ENCODE data around the gene PGPEP1. TPM values are rescaled to one million over a fixed set of nuclear protein-coding genes. Genes with fewer than 3 reads are reported as not detected.
"Not testable (repeated sequence)": the region's sequence is repeated elsewhere in the genome, so short reads cannot be mapped to it uniquely, and the experiment has no call there.

PGPEP1 gene
- polyA plus RNA-seq, 4 donors: 29.1 to 77.9 (median 38.6) TPM

DNA sequence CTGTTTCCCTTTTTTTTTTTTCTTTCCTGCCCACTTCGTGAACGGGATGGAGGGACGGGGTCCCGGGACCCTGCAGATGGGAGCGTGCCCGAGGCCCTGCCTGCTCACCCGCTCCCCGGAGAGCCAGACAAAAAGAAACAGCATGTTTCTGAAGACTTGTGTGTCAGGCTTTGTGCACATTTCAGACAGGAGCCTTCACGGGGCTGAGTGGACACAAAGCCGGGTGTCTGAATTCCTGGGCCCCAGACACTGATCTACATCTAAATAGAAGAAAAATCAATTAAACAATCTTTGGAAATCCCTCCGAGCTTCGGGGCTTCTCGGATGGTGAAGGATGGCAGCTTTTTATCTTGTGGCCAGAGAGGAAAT, 4.2 kb downstream of the PGPEP1 start:
- Histone ChIP-seq H3K27ac (ENCODE audit: low read depth in 1 of 3, low read length in 2 of 3) (no peak overlapping the region), H3K27me3 (ENCODE audit: control insufficient read depth in 3 of 3, insufficient read depth in 3 of 3, low read length in 3 of 3) (no peaks in the 10 kb centered on the region), H3K4me1 (ENCODE audit: control insufficient read depth in 3 of 3, insufficient read depth in 2 of 3, low read depth in 1 of 3, low read length in 2 of 3) (peaks cover 0 to 23% (median 0%) of the 10 kb centered on the region in 3 donors), H3K36me3 (ENCODE audit: control insufficient read depth in 3 of 3, insufficient read depth in 2 of 3, low read depth in 1 of 3, low read length in 3 of 3) (peaks cover 4 to 75% (median 7%) of the 10 kb centered on the region in 3 donors), H3K4me3 (ENCODE audit: low read depth in 1 of 3, low read length in 3 of 3) (no peak overlapping the region), H3K9me3 (ENCODE audit: control insufficient read depth in 2 of 2, insufficient read depth in 1 of 2, low read depth in 1 of 2, low read length in 1 of 2) (no peaks in the 10 kb centered on the region)
- 64 to 78% (median 72%) methylated on average over 13 of the region's 13 CpGs for WGBS, 3 donors
- DNase-seq (no peak), FAIRE-seq (no peak)

DNA sequence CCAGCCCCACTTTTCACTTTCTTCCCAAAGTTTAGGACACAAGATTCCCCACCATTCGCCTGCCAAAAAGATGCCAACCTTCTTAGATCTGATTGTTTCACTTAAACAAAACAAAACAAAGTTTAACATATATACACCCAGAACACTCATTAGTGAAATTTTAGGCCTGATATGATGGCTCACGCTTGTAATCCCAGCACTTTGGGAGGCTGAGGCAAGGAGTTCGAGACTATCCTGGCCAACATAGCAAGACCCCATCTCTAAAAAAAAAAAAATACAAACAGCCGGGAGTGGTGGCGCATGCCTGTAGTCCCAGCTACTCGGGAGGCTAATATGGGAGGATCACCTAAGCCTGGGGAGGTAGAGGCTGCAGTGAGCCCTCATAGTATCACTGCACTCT, 4.9 kb downstream of the PGPEP1 start:
- Histone ChIP-seq H3K27ac (ENCODE audit: low read depth in 1 of 3, low read length in 2 of 3) (no peak overlapping the region), H3K4me1 (ENCODE audit: control insufficient read depth in 3 of 3, insufficient read depth in 2 of 3, low read depth in 1 of 3, low read length in 2 of 3) (peaks cover 0 to 16% (median 0%) of the 10 kb centered on the region in 3 donors), H3K36me3 (ENCODE audit: control insufficient read depth in 3 of 3, insufficient read depth in 2 of 3, low read depth in 1 of 3, low read length in 3 of 3) (peaks cover 4 to 81% (median 7%) of the 10 kb centered on the region in 3 donors), H3K27me3 (ENCODE audit: control insufficient read depth in 3 of 3, insufficient read depth in 3 of 3, low read length in 3 of 3) (no peaks in the 10 kb centered on the region), H3K9me3 (ENCODE audit: control insufficient read depth in 2 of 2, insufficient read depth in 1 of 2, low read depth in 1 of 2, low read length in 1 of 2) (no peaks in the 10 kb centered on the region), H3K4me3 (ENCODE audit: low read depth in 1 of 3, low read length in 3 of 3) (no peak overlapping the region)
- DNase-seq (no peak), FAIRE-seq (no peak)
- 93 to 95% (median 94%) methylated on average over 6 of the region's 6 CpGs for WGBS, 3 donors

DNA sequence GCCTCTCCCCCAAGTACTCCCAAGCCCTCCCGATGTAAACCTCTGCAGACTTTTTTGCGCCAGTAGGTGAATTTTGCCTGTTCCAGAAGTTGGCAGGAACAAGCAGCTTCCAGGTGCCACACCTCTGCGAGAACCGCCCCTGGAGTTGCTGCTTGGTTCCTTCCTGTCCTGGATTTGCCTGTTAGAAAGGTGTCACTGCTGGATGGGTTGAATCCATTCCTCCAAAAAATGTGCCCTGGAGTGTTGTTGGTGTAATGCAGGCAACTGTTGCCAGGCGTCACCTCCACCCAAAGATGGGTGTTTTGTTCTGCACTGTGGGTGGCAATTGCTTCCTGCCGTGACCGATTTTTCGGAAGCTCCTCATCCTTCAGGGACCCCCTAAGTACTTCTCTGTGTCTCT, 5.7 kb downstream of the PGPEP1 start:
- no peaks in the 10 kb centered on the region for H3K27me3 ChIP-seq (ENCODE audit: control insufficient read depth in 3 of 3, insufficient read depth in 3 of 3, low read length in 3 of 3)
- H3K9me3 ChIP-seq (ENCODE audit: control insufficient read depth in 2 of 2, insufficient read depth in 1 of 2, low read depth in 1 of 2, low read length in 1 of 2): no peaks in the 10 kb centered on the region
- no peak for DNase-seq
- H3K27ac ChIP-seq (ENCODE audit: low read depth in 1 of 3, low read length in 2 of 3): no peak overlapping the region
- peaks cover 0 to 16% (median 0%) of the 10 kb centered on the region in 3 donors for H3K4me1 ChIP-seq (ENCODE audit: control insufficient read depth in 3 of 3, insufficient read depth in 2 of 3, low read depth in 1 of 3, low read length in 2 of 3)
- no peak for FAIRE-seq
- WGBS, 3 donors: 60 to 70% (median 69%) methylated on average over 8 of the region's 8 CpGs
- peaks cover 4 to 89% (median 7%) of the 10 kb centered on the region in 3 donors for H3K36me3 ChIP-seq (ENCODE audit: control insufficient read depth in 3 of 3, insufficient read depth in 2 of 3, low read depth in 1 of 3, low read length in 3 of 3)
- H3K4me3 ChIP-seq (ENCODE audit: low read depth in 1 of 3, low read length in 3 of 3): no peak overlapping the region

DNA sequence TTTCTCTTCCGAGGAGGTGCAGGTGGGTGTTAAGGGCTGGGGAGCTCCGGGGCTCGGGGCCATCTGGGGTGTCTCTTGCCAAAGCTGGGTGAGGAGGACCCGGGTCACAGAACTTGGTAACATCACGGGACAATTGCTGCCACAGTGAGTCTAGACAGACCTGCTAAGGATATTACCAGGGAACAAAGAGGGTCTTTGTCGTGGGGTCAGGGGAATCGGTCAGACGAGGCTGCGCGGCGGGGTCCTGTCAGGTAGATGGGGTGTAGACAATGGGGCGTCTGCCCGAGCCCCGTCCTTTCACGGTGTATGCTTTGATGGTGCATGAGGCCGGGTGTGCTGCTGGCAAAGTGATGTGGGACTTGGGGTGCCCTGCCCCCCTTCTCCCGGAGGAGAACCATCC, 7.8 kb downstream of the PGPEP1 start:
- Histone ChIP-seq H3K36me3 (ENCODE audit: control insufficient read depth in 3 of 3, insufficient read depth in 2 of 3, low read depth in 1 of 3, low read length in 3 of 3) (peaks cover 4 to 87% (median 7%) of the 10 kb centered on the region in 3 donors), H3K4me1 (ENCODE audit: control insufficient read depth in 3 of 3, insufficient read depth in 2 of 3, low read depth in 1 of 3, low read length in 2 of 3) (peaks cover 0 to 3% (median 0%) of the 10 kb centered on the region in 3 donors), H3K9me3 (ENCODE audit: control insufficient read depth in 2 of 2, insufficient read depth in 1 of 2, low read depth in 1 of 2, low read length in 1 of 2) (no peaks in the 10 kb centered on the region), H3K27ac (ENCODE audit: low read depth in 1 of 3, low read length in 2 of 3) (no peak overlapping the region), H3K27me3 (ENCODE audit: control insufficient read depth in 3 of 3, insufficient read depth in 3 of 3, low read length in 3 of 3) (no peaks in the 10 kb centered on the region), H3K4me3 (ENCODE audit: low read depth in 1 of 3, low read length in 3 of 3) (no peak overlapping the region)
- WGBS, 3 donors: 88 to 95% (median 91%) methylated on average over 17 of the region's 17 CpGs
- FAIRE-seq (no peak), DNase-seq (no peak)

DNA sequence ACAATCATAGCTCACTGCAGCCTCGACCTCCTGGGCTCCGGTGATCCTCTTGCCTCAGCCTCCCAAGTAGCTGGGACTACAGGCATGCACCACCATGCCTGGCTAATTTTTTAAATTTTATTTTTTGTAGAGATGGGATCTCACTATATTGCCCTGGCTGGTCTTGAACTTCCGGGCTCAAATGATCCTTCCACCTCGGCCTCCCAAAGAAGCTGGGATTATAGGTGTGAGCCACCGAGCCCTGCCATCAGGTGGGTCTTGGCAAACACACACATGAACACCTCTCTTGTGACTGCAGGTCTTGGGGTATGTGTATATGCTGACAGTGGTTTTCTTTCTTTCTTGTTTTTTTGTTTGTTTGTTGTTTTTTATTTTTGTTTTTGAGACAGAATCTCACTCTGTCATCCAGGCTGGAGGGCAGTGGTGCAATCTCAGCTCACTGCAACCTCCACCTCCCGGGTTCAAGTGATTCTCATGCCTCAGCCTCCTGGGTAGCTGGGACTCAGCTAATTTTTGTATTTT, 8.5 kb downstream of the PGPEP1 start:
- H3K27ac ChIP-seq (ENCODE audit: low read depth in 1 of 3, low read length in 2 of 3); H3K27me3 ChIP-seq (ENCODE audit: control insufficient read depth in 3 of 3, insufficient read depth in 3 of 3, low read length in 3 of 3); DNase-seq; H3K4me1 ChIP-seq (ENCODE audit: control insufficient read depth in 3 of 3, insufficient read depth in 2 of 3, low read depth in 1 of 3, low read length in 2 of 3); FAIRE-seq; H3K4me3 ChIP-seq (ENCODE audit: low read depth in 1 of 3, low read length in 3 of 3); H3K9me3 ChIP-seq (ENCODE audit: control insufficient read depth in 2 of 2, insufficient read depth in 1 of 2, low read depth in 1 of 2, low read length in 1 of 2): not testable (repeated sequence)
- WGBS, 3 donors: 79 to 92% (median 90%) methylated on average over 6 of the region's 6 CpGs
- peaks cover 4 to 85% (median 5%) of the 10 kb centered on the region in 3 donors for H3K36me3 ChIP-seq (ENCODE audit: control insufficient read depth in 3 of 3, insufficient read depth in 2 of 3, low read depth in 1 of 3, low read length in 3 of 3)

DNA sequence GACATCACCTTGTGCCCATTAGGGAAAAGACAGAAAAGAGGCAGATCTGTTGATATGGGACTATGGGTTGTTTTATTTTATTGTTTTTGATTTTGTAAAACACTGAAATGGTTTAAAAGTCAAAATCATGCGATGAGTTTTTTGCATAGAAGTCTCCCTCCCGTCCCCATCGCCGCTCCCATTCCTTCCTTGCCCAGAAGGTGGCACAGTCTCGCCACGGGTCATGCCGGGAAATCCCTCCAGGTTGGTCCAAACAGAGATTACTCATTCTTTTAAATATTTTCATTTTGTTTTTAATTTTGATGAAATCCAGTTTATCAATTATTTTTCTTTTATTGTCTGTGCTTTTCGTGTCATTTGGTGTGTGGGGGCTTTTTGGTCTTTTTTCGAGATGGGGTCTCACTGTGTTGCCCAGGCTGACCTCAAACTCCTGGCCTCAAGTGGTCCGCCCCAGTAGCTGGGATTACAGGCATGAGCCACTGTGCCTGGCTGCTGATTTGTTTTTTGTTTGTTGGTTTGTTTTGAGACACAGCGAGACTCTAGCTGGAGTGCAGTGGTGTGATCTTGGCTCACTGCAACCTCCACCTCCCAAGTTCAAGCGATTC, 9.2 kb downstream of the PGPEP1 start:
- Histone ChIP-seq H3K27ac (ENCODE audit: low read depth in 1 of 3, low read length in 2 of 3) (no peak overlapping the region), H3K4me1 (ENCODE audit: control insufficient read depth in 3 of 3, insufficient read depth in 2 of 3, low read depth in 1 of 3, low read length in 2 of 3) (no peaks in the 10 kb centered on the region), H3K36me3 (ENCODE audit: control insufficient read depth in 3 of 3, insufficient read depth in 2 of 3, low read depth in 1 of 3, low read length in 3 of 3) (peaks cover 3 to 85% (median 4%) of the 10 kb centered on the region in 3 donors), H3K4me3 (ENCODE audit: low read depth in 1 of 3, low read length in 3 of 3) (no peak overlapping the region), H3K27me3 (ENCODE audit: control insufficient read depth in 3 of 3, insufficient read depth in 3 of 3, low read length in 3 of 3) (no peaks in the 10 kb centered on the region), H3K9me3 (ENCODE audit: control insufficient read depth in 2 of 2, insufficient read depth in 1 of 2, low read depth in 1 of 2, low read length in 1 of 2) (no peaks in the 10 kb centered on the region)
- DNase-seq (peak; percentile 49 to 60), FAIRE-seq (no peak)
- WGBS, 3 donors: 42 to 54% (median 44%) methylated on average over 12 of the region's 12 CpGs

DNA sequence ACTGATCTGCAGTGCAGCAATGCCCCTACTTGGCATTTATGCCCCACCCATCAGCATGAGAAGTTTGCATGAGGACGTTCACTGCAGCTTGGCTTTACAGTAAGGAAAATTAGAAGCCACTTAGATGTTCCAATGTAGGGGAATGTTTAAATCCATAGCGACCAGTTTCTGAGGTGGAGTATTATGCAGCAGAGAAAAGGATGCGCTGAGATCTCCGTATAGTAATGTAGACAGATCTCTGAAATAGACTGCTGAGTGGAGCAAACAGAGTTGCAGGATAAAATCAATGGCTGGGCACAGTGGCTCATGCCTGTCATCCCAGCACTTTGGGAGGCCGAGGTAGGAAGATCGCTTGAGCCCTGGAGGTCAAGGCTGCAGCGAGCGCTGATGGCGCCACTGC, 10.1 kb downstream of the PGPEP1 start:
- no peak overlapping the region for H3K4me3 ChIP-seq (ENCODE audit: low read depth in 1 of 3, low read length in 3 of 3)
- no peak for DNase-seq
- WGBS, 3 donors: 85 to 91% (median 87%) methylated on average over 9 of the region's 9 CpGs
- no peaks in the 10 kb centered on the region for H3K27me3 ChIP-seq (ENCODE audit: control insufficient read depth in 3 of 3, insufficient read depth in 3 of 3, low read length in 3 of 3)
- H3K27ac ChIP-seq (ENCODE audit: low read depth in 1 of 3, low read length in 2 of 3): no peak overlapping the region
- H3K36me3 ChIP-seq (ENCODE audit: control insufficient read depth in 3 of 3, insufficient read depth in 2 of 3, low read depth in 1 of 3, low read length in 3 of 3): peaks cover 2 to 83% (median 2%) of the 10 kb centered on the region in 3 donors
- H3K4me1 ChIP-seq (ENCODE audit: control insufficient read depth in 3 of 3, insufficient read depth in 2 of 3, low read depth in 1 of 3, low read length in 2 of 3): no peaks in the 10 kb centered on the region
- FAIRE-seq: no peak
- no peaks in the 10 kb centered on the region for H3K9me3 ChIP-seq (ENCODE audit: control insufficient read depth in 2 of 2, insufficient read depth in 1 of 2, low read depth in 1 of 2, low read length in 1 of 2)

DNA sequence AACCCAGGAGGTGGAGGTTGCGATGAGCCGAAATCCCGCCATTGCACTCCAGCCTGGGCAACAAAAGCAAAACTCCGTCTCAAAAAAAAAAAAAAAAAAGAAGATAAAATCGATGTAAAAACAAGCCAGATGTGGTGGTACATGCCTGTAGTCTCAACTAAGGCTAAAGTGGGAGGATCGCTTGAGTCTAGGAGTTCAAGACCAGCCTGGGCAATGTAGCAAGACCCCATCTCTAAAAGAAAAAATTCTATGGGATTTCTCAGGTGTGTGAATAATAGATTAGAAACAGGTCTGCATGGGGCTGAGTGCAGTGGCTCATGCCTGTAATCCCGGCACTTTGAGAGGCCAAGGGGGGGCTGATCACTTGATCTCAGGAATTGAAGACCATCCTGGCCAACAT, 11.1 kb downstream of the PGPEP1 start:
- no peak overlapping the region for H3K27ac ChIP-seq (ENCODE audit: low read depth in 1 of 3, low read length in 2 of 3)
- 92 to 96% (median 94%) methylated on average over 7 of the region's 7 CpGs for WGBS, 3 donors
- FAIRE-seq: no peak
- no peaks in the 10 kb centered on the region for H3K4me1 ChIP-seq (ENCODE audit: control insufficient read depth in 3 of 3, insufficient read depth in 2 of 3, low read depth in 1 of 3, low read length in 2 of 3)
- no peaks in the 10 kb centered on the region for H3K27me3 ChIP-seq (ENCODE audit: control insufficient read depth in 3 of 3, insufficient read depth in 3 of 3, low read length in 3 of 3)
- no peak overlapping the region for H3K4me3 ChIP-seq (ENCODE audit: low read depth in 1 of 3, low read length in 3 of 3)
- H3K9me3 ChIP-seq (ENCODE audit: control insufficient read depth in 2 of 2, insufficient read depth in 1 of 2, low read depth in 1 of 2, low read length in 1 of 2): no peaks in the 10 kb centered on the region
- peaks cover 2 to 85% (median 2%) of the 10 kb centered on the region in 3 donors for H3K36me3 ChIP-seq (ENCODE audit: control insufficient read depth in 3 of 3, insufficient read depth in 2 of 3, low read depth in 1 of 3, low read length in 3 of 3)
- no peak for DNase-seq

Data from small intestine (tissue), 7 donors.